Measurements from ENCODE around the gene MSI2.
A peak's percentile ranks its signal among the peaks of the same experiment; 100 is the strongest.
"Not testable (repeated sequence)": the region's sequence is repeated elsewhere in the genome, so short reads cannot be mapped to it uniquely, and the experiment has no call there.

MSI2 gene

DNA sequence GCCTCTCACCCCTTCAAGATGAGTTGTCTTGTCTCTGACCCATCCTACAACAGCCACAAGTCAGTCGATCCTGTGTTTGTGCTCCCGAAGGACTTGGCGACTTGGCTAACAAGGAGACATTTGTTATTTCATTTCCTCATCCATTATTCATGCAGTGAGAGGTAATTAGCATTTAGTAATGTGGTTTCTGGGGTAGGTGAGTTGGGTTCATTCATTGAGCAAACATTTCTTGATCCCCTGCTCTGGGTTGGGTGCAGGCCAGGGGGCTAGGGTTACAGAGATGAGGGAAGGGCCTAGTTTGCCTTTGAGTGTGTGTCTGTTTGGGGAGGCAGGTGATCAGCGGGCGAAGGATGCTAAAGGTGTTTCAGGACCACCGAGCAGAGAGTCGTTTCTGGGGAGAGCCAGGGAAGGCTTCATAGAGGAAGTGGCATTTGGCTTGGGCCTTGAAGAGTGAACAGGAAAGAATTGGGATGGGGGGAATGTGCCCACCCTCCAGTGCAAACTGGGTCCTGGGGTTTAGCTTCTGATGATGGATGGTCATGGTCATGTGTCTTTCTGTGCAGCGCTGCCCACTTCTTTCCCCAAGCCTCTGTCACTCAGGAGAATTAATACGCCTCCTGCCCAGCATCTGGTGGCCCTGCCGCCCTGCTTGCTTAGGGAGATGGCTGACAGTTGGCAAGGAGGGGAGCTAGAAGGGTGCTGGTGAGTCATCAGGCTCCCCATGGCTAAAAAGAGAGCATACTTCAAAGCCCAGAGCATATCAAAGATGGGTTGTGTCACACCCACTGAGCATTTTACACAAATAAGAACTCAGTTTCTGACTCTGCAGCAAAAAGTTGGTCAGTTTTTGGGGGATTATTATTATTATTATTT is 38.5 kb downstream of the MSI2 start:
- no peak for DNase-seq (ENCODE audit: low spot score)
- CTCF ChIA-PET = interaction anchor here (0.6 kb wide), 1 partner anchor 64 kb away, joined by 3 read pairs; no protein-coding TSS in a partner anchor

DNA sequence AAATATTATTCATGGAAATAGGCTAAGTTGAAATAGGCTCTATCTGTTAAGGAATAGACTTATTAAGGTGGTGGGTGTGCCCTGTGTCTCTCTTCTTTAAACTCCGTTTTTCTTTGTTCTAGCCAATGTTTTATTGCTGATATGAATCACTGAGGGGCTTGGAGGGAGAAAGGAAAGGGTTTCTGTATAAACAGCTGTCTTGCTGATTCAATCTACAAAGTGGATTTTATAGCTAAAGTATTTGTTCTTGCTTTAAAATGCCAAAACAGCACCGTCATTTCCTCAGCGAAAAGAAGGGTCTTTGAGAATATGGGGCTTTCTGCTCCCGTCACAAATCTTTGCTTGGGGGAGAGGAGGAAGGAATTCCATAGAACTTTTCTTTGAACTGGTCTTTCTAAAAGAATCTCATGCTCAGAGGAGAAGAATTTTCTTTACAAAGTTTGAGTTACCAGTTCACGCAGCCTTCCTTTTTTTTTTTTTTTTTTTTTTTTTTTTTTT is 39.3 kb downstream of the MSI2 start:
- ChIA-PET CTCF (no interaction called here), POLR2A (ENCODE audit: low non-redundant PET) (no interaction called here)
- H3K27ac ChIP-seq = no peak overlapping the region
- TF ChIP-seq CTCF (conservative IDR thresholded peaks at IDR 0.05; ENCODE audit: low read depth) = no peak
- no peak for DNase-seq (ENCODE audit: low spot score)

More for the DNA sequence above, 38.5 kb downstream of the MSI2 start:
- POLR2A ChIA-PET (ENCODE audit: low non-redundant PET) = no interaction called here
- TF ChIP-seq CTCF (conservative IDR thresholded peaks at IDR 0.05; ENCODE audit: low read depth) = no peak
- peak overlapping the region; percentile 82 for H3K27ac ChIP-seq

GRCh38 chr17:57296231-57296630 is 39.9 kb downstream of the MSI2 start:
- DNase-seq (ENCODE audit: low spot score) = no peak
- TF ChIP-seq CTCF (conservative IDR thresholded peaks at IDR 0.05; ENCODE audit: low read depth) = no peak
- ChIA-PET POLR2A (ENCODE audit: low non-redundant PET) (no interaction called here), CTCF (no interaction called here)
- H3K27ac ChIP-seq = no peak overlapping the region

GRCh38 chr17:57299176-57299575 is 42.9 kb downstream of the MSI2 start:
- no peak overlapping the region for H3K27ac ChIP-seq
- CTCF ChIA-PET = interaction anchor here (1.0 kb wide), 1 partner anchor 8 kb away, joined by 3 read pairs; no protein-coding TSS in a partner anchor
- POLR2A ChIA-PET (ENCODE audit: low non-redundant PET) = no interaction called here
- DNase-seq (ENCODE audit: low spot score) = no peak
- no peak for TF ChIP-seq CTCF (conservative IDR thresholded peaks at IDR 0.05; ENCODE audit: low read depth)

GRCh38 chr17:57300592-57300991 is 44.3 kb downstream of the MSI2 start:
- H3K27ac ChIP-seq; DNase-seq (ENCODE audit: low spot score); POLR2A ChIA-PET (ENCODE audit: low non-redundant PET): not testable (repeated sequence)
- CTCF ChIA-PET = interaction anchor here (0.8 kb wide), 1 partner anchor 58 kb away, joined by 3 read pairs; no protein-coding TSS in a partner anchor

GRCh38 chr17:57302690-57303465 is 46.6 kb downstream of the MSI2 start:
- no peak for TF ChIP-seq CTCF (conservative IDR thresholded peaks at IDR 0.05; ENCODE audit: low read depth)
- ChIA-PET POLR2A (ENCODE audit: low non-redundant PET) (no interaction called here), CTCF (no interaction called here)
- no peak overlapping the region for H3K27ac ChIP-seq
- DNase-seq (ENCODE audit: low spot score) = no peak
